DOHH2 (cell line): Measurements from ENCODE around the gene MCFD2.

Source experiments
- H3F3A ChIP-seq: fragments of 200-600 bp; sonication (generic), shearing (Covaris generic); 2 replicates; pipeline ENCODE4 v1.6.0; 2016; ENCODE audit warnings: antibody characterized with exemption, mild to moderate bottlenecking; ENCODE audit not compliant: control insufficient read depth, insufficient read depth
- H3K27ac ChIP-seq: fragments of 200-600 bp; sonication (generic); 2 replicates; pipeline ENCODE4 v1.5.1; 2014; ENCODE audit warnings: low read depth, mild to moderate bottlenecking, low read length, moderate library complexity
- H3K27me3 ChIP-seq: fragments of 200-600 bp; sonication (generic); 2 replicates; pipeline ENCODE4 v1.6.1; 2014; ENCODE audit warnings: mild to moderate bottlenecking, low read length, mixed read lengths; ENCODE audit not compliant: control insufficient read depth
- H3K36me3 ChIP-seq: fragments of 200-600 bp; sonication (generic); 2 replicates; pipeline ENCODE4 v1.6.1; 2014; ENCODE audit warnings: mild to moderate bottlenecking, low read length, moderate library complexity, mixed read lengths; ENCODE audit not compliant: control insufficient read depth
- H3K4me1 ChIP-seq: fragments of 200-600 bp; sonication (generic); 2 replicates; pipeline ENCODE4 v1.6.1; 2014; ENCODE audit warnings: mild to moderate bottlenecking, low read length, mixed read lengths; ENCODE audit not compliant: control insufficient read depth
- H3K4me2 ChIP-seq: fragments of 200-600 bp; sonication (generic); 2 replicates; pipeline ENCODE4 v1.6.0; 2014; ENCODE audit warnings: mild to moderate bottlenecking, low read length, moderate library complexity
- H3K4me3 ChIP-seq: fragments of 200-600 bp; sonication (generic); 2 replicates; pipeline ENCODE4 v1.5.1; 2014; ENCODE audit warnings: mild to moderate bottlenecking, low read length, mixed read lengths
- H3K79me2 ChIP-seq: fragments of 200-600 bp; sonication (generic); 2 replicates; pipeline ENCODE4 v1.6.1; 2014; ENCODE audit warnings: mild to moderate bottlenecking, low read length, mixed read lengths; ENCODE audit not compliant: control insufficient read depth
- H3K9me2 ChIP-seq: fragments of 200-600 bp; sonication (generic); replicated peaks from 2 replicates; pipeline ENCODE4 v1.6.1; 2014; ENCODE audit warnings: mild to moderate bottlenecking, low read length, mixed read lengths; ENCODE audit not compliant: control insufficient read depth
- H3K9me3 ChIP-seq: fragments of 200-600 bp; sonication (generic); 2 replicates; pipeline ENCODE4 v1.6.1; 2014; ENCODE audit warnings: antibody characterized with exemption, low read length, mixed read lengths; ENCODE audit not compliant: control insufficient read depth, insufficient read depth
- H4K20me1 ChIP-seq: fragments of 200-600 bp; sonication (generic); 2 replicates; pipeline ENCODE4 v1.6.0; 2014; ENCODE audit warnings: low read depth, mild to moderate bottlenecking, antibody characterized with exemption, low read length, moderate library complexity; ENCODE audit not compliant: control insufficient read depth, insufficient read depth
- EZH2phosphoT487 ChIP-seq: fragments of 200-600 bp; sonication (generic); IDR thresholded peaks from 2 replicates; pipeline ENCODE4 v1.6.1; 2017; ENCODE audit warnings: borderline replicate concordance, mild to moderate bottlenecking, antibody characterized with exemption, low read length, moderate library complexity, mixed read lengths
- TF ChIP-seq, protein P1 (sequence below): fragments of 200-600 bp; sonication (generic); IDR thresholded peaks from one replicate; pipeline ENCODE4 v1.5.1; 2014; ENCODE audit warnings: antibody characterized with exemption, mild to moderate bottlenecking, low read depth, low read length; ENCODE audit not compliant: poor library complexity, severe bottlenecking

Gene MCFD2

DNA sequence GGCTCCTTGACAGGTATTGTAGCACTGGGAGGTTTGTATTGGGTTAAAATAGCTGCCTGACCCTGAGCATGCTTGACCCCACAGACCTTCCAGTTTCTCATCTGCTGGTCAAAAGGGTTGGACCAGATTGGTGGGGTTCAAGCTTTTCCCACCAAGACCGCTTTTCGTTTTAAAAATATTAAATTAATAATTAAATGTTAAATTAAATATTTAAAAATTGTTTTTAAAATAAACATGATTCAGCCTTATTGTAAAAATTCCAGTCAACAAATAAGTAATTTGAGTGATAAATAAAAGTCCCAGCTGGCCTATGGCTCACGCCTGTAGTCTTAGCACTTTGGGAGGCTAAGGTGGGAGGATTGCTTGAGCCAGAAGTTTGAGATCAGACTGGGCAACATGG is 36.6 kb upstream of the MCFD2 start:
- Histone ChIP-seq H3K4me3 (no peak overlapping the region), H3K27ac (no peak overlapping the region), H3K9me2 (no peaks in the 10 kb centered on the region), H3K79me2 (peaks cover 42% of the 10 kb centered on the region), H3F3A (no peaks in the 10 kb centered on the region), H3K4me1 (peaks cover 43% of the 10 kb centered on the region), H3K27me3 (no peaks in the 10 kb centered on the region), H3K36me3 (peaks cover 57% of the 10 kb centered on the region), H4K20me1 (no peaks in the 10 kb centered on the region), H3K9me3 (no peaks in the 10 kb centered on the region), H3K4me2 (no peak overlapping the region)
- TF ChIP-seq, protein P1, sequence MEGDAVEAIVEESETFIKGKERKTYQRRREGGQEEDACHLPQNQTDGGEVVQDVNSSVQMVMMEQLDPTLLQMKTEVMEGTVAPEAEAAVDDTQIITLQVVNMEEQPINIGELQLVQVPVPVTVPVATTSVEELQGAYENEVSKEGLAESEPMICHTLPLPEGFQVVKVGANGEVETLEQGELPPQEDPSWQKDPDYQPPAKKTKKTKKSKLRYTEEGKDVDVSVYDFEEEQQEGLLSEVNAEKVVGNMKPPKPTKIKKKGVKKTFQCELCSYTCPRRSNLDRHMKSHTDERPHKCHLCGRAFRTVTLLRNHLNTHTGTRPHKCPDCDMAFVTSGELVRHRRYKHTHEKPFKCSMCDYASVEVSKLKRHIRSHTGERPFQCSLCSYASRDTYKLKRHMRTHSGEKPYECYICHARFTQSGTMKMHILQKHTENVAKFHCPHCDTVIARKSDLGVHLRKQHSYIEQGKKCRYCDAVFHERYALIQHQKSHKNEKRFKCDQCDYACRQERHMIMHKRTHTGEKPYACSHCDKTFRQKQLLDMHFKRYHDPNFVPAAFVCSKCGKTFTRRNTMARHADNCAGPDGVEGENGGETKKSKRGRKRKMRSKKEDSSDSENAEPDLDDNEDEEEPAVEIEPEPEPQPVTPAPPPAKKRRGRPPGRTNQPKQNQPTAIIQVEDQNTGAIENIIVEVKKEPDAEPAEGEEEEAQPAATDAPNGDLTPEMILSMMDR = no peak
- TF ChIP-seq EZH2phosphoT487 = no peak

DNA sequence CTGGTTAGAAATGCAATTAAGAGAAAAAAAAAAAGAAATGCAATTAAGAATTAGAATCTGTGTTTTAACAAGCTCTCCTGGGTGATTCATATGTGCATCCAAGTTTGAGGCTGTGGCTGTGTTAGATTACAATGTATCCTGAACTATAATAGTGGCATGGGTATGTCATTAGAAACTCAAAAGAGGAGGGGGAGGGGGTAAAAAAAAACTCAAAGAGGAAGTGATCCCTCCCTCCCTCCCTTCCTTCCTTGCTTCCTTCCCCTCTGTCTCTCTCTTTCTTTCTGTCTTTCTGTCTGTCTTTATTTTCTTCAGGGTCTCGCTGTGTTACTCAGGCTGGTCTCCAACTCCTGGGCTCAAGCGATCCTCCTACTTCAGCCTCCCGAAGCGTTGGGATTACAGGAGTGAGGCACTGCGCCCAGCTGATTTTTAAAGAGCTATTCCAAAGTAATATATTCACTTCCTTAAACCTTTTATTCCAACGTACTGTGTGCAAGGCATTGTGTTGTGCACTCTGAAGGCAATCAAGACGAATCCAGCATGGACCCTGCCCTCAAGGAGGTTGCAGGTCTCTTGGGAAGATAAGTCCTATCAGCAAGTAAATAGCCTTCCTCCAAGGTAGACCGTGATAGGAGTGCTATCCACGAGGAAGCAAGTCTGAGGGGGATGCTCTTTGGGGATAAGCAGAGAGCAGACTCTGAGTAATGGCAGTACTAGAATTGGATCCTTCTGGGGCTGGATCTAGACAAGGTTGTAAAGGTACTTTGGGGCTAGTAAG is 35.9 kb upstream of the MCFD2 start:
- H3K4me1 ChIP-seq = peaks cover 43% of the 10 kb centered on the region
- H3K27ac ChIP-seq = 0 out of 2 replicates have a peak overlapping the region, but pooled peaks have one; percentile 22
- no peaks in the 10 kb centered on the region for H3K9me2 ChIP-seq
- H3K9me3 ChIP-seq = no peaks in the 10 kb centered on the region
- peak overlapping the region; percentile 47 for H3K4me3 ChIP-seq
- H3K36me3 ChIP-seq = peaks cover 57% of the 10 kb centered on the region
- H3K79me2 ChIP-seq = peaks cover 49% of the 10 kb centered on the region
- TF ChIP-seq EZH2phosphoT487 = no peak
- TF ChIP-seq, protein P1 = no peak
- peak overlapping the region; percentile 57 for H3K4me2 ChIP-seq
- no peaks in the 10 kb centered on the region for H3F3A ChIP-seq
- H3K27me3 ChIP-seq = no peaks in the 10 kb centered on the region
- no peaks in the 10 kb centered on the region for H4K20me1 ChIP-seq

GRCh38 chr2:46950314-46950713 is 34.7 kb upstream of the MCFD2 start:
- no peak overlapping the region for H3K27ac ChIP-seq
- peaks cover 57% of the 10 kb centered on the region for H3K36me3 ChIP-seq
- peaks cover 43% of the 10 kb centered on the region for H3K4me1 ChIP-seq
- no peak for TF ChIP-seq EZH2phosphoT487
- TF ChIP-seq, protein P1 = no peak
- H3F3A ChIP-seq = no peaks in the 10 kb centered on the region
- no peaks in the 10 kb centered on the region for H3K9me2 ChIP-seq
- no peak overlapping the region; the same call in 1 of the 2 replicates for H3K4me3 ChIP-seq
- H3K4me2 ChIP-seq = peak overlapping the region; percentile 57
- H3K27me3 ChIP-seq = no peaks in the 10 kb centered on the region
- H3K9me3 ChIP-seq = no peaks in the 10 kb centered on the region
- H3K79me2 ChIP-seq = peaks cover 61% of the 10 kb centered on the region
- no peaks in the 10 kb centered on the region for H4K20me1 ChIP-seq
